H1 (cell line): ENCODE data around the gene RAD23B.

Experiments used
- CHD2 ChIP-seq: IDR thresholded peaks from 2 replicates; pipeline ENCODE4 v1.6.1; 2012; ENCODE audit warnings: low read length, improper control_type of control experiment
- CHD7 ChIP-seq: fragments of 300-600 bp; sonication (generic); IDR thresholded peaks from 2 replicates; pipeline ENCODE4 v1.7.1; 2012; ENCODE audit warnings: low read length, moderate library complexity, mild to moderate bottlenecking, inconsistent platforms; ENCODE audit not compliant: insufficient replicate concordance
- EP300 ChIP-seq, 2 experiments: IDR thresholded peaks; 1 replicate in 1 of 2; 2 replicates in 1 of 2; pipeline ENCODE4 v1.6.1; 2011 to 2012; ENCODE audit warnings: low read depth in 2 of 2, low read length in 2 of 2, mild to moderate bottlenecking in 2 of 2, borderline replicate concordance in 1 of 2, inconsistent platforms in 1 of 2, moderate library complexity in 1 of 2
- EZH2 ChIP-seq: fragments of 200-600 bp; sonication (generic); IDR thresholded peaks from 2 replicates; pipeline ENCODE4 v1.7.1; 2012; ENCODE audit warnings: low read depth, mild to moderate bottlenecking, moderate library complexity, low read length, inconsistent platforms; ENCODE audit not compliant: severe bottlenecking
- JUND ChIP-seq: IDR thresholded peaks from 2 replicates; pipeline ENCODE4 v1.6.1; 2011; ENCODE audit warnings: mild to moderate bottlenecking, improper control_type of control experiment, low read length
- KDM1A ChIP-seq: fragments of 200-600, 300-600 bp; sonication (generic); IDR thresholded peaks from 2 replicates; pipeline ENCODE4 v1.7.1; 2016; ENCODE audit warnings: mild to moderate bottlenecking, low read length, borderline replicate concordance
- MAFK ChIP-seq: IDR thresholded peaks from 2 replicates; pipeline ENCODE4 v1.6.1; 2012; ENCODE audit warnings: low read depth, mild to moderate bottlenecking, improper control_type of control experiment, low read length
- NANOG ChIP-seq: IDR thresholded peaks from 2 replicates; pipeline ENCODE4 v1.6.1; 2011; ENCODE audit warnings: low read length, low read depth, mild to moderate bottlenecking, inconsistent platforms; ENCODE audit not compliant: insufficient read depth, poor library complexity, severe bottlenecking
- POLR2A ChIP-seq, 2 experiments: IDR thresholded peaks; 1 replicate in 1 of 2; 2 replicates in 1 of 2; pipeline ENCODE4 v1.6.1; 2011; ENCODE audit warnings: low read depth in 2 of 2, low read length in 2 of 2, mild to moderate bottlenecking in 2 of 2; ENCODE audit errors: control extremely low read depth in 1 of 2
- POLR2AphosphoS5 ChIP-seq: IDR thresholded peaks from 2 replicates; pipeline ENCODE4 v1.6.1; 2011; ENCODE audit warnings: low read depth, low read length
- POU5F1 ChIP-seq: IDR thresholded peaks from 2 replicates; pipeline ENCODE4 v1.6.1; 2011; ENCODE audit warnings: low read depth, mild to moderate bottlenecking, low read length, moderate library complexity
- SP4 ChIP-seq: IDR thresholded peaks from 2 replicates; pipeline ENCODE4 v1.6.1; 2012; ENCODE audit warnings: low read length, inconsistent platforms
- SUZ12 ChIP-seq: fragments of 200-600 bp; sonication (generic); IDR thresholded peaks from 2 replicates; pipeline ENCODE4 v1.6.1; 2012; ENCODE audit warnings: mild to moderate bottlenecking, inconsistent platforms, low read length, moderate library complexity, mixed read lengths
- TF ChIP-seq, protein P1 (sequence below), 3 experiments: IDR thresholded peaks; 1 replicate in 2 of 3; 2 replicates in 1 of 3; pipeline versions ENCODE4 v1.5.1 to v1.6.1; 2011; ENCODE audit warnings: low read length in 3 of 3, mild to moderate bottlenecking in 3 of 3, inconsistent platforms in 2 of 3, low read depth in 1 of 3, moderate library complexity in 1 of 3; ENCODE audit not compliant: insufficient read depth in 1 of 3; ENCODE audit errors: control extremely low read depth in 1 of 3

DNA sequence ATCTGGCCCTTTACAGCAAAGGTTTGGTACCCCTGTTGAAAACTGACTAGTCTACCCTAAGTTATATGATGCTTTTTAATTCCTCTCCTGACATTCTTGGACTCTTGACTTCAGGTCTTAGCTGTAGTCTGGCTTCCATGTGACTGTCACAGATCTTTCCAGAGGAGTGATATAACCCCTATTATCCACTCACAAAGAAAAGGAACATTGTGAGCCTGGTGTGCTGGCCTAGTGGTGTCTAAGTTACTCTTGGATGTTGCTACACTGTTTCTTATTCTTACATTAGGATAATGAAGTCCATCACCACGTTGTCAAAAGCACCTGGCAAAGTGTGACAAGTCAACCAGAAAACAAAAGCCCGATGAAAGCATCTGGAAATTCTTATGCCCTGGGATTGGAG is 49.8 kb downstream of the RAD23B start:
- TF ChIP-seq POLR2A (IDR thresholded peaks at IDR 0.05; ENCODE audit: control extremely low read depth in 1 of 2, low read depth in 2 of 2, low read length in 2 of 2) (no peak), CHD2 (no peak), SP4 (no peak), SUZ12 (no peak), EZH2 (no peak), JUND (no peak), POLR2AphosphoS5 (no peak), CHD7 (no peak), EP300 (IDR thresholded peaks at IDR 0.05; ENCODE audit: borderline replicate concordance in 1 of 2, low read depth in 2 of 2, low read length in 2 of 2) (no peak), POU5F1 (no peak), KDM1A (no peak), NANOG (no peak), MAFK (no peak)
- TF ChIP-seq, protein P1, sequence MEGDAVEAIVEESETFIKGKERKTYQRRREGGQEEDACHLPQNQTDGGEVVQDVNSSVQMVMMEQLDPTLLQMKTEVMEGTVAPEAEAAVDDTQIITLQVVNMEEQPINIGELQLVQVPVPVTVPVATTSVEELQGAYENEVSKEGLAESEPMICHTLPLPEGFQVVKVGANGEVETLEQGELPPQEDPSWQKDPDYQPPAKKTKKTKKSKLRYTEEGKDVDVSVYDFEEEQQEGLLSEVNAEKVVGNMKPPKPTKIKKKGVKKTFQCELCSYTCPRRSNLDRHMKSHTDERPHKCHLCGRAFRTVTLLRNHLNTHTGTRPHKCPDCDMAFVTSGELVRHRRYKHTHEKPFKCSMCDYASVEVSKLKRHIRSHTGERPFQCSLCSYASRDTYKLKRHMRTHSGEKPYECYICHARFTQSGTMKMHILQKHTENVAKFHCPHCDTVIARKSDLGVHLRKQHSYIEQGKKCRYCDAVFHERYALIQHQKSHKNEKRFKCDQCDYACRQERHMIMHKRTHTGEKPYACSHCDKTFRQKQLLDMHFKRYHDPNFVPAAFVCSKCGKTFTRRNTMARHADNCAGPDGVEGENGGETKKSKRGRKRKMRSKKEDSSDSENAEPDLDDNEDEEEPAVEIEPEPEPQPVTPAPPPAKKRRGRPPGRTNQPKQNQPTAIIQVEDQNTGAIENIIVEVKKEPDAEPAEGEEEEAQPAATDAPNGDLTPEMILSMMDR (IDR thresholded peaks at IDR 0.05; ENCODE audit: control extremely low read depth in 1 of 3, insufficient read depth in 1 of 3, low read depth in 1 of 3, low read length in 3 of 3) = no peak
